Activated effector memory CD4-positive, alpha-beta T cell treated with Interleukin-2 at 50 U/mL for 16 hours (primary cell): ENCODE measurements around the gene TUBGCP6.

Experiments used
- DNase-seq: peaks from one replicate; pipeline ENCODE4 v3.0.0-alpha.2; 2020

Gene TUBGCP6

GRCh38 chr22:50261615-50262459, 17.0 kb upstream of the TUBGCP6 start, which contains the start of gene MAPK12:
Gene MAPK12, minus strand, starts transcription at chr22:50261683. Its CDS starts 174 bp downstream, at chr22:50261509.
- DNase-seq, result no peak

DNA sequence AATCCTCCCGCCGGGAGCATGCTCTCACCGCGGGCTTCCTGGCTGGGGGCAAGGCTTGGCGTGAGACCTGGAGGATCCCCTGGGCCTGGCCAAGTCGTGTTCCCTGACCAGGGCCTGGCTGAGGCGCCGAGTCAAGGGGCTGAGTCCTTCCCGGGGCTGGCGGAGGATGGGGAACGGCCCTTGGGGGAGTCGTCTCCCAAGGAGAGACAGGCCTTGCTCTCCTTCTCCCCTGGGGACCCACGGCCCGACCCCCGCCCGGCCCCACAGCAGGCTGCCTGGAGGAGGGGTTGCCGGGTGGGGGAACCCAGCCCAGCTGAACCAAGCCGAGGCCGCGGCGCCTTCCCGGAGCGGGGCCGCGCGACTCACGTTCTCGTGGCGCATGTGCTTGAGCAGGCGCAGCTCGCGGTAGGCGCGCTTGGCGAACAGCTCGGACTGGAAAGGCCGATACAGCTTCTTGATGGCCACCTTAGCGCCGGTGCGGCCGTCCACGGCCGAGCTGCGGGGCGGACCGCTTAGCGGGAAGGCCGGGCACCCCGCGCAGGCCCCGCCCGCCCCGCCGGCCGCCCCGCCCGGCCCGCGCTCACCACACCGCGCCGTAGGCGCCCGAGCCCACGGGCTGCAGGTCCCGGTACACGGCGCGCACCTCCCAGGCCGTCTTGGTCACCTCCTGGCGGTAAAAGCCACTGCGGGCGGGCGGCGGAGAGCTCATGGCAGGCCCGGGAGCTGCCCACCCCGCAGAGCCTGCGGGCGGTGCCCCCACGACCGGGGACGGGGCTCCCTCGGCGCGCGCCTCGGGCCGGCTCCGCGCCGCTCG, 16.2 kb upstream of the TUBGCP6 start:
- no peak for DNase-seq

- DNase-seq, result no peak
Observed at GRCh38 chr22:50260434-50260800, 15.6 kb upstream of the TUBGCP6 start.

DNA sequence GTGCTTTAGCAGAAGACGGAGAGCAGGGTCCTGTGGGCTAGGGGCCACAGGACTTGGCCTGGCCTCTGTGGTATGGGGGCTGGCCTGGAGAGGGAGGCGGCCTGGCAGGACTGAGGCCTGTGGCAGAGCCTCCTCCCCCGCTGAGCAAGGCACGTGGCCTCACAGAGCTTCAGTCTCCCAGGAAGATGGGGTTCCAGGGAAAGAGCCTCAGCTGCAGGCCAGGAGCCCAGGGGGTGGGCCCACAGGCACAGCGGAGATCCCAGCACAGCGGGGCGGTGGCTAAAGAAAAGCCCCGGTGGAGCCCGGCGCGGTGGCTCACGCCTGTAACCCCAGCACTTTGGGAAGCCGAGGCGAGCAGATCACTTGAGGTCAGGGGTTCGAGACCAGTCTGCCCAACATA, 14.5 kb upstream of the TUBGCP6 start:
- DNase-seq, result no peak

DNA sequence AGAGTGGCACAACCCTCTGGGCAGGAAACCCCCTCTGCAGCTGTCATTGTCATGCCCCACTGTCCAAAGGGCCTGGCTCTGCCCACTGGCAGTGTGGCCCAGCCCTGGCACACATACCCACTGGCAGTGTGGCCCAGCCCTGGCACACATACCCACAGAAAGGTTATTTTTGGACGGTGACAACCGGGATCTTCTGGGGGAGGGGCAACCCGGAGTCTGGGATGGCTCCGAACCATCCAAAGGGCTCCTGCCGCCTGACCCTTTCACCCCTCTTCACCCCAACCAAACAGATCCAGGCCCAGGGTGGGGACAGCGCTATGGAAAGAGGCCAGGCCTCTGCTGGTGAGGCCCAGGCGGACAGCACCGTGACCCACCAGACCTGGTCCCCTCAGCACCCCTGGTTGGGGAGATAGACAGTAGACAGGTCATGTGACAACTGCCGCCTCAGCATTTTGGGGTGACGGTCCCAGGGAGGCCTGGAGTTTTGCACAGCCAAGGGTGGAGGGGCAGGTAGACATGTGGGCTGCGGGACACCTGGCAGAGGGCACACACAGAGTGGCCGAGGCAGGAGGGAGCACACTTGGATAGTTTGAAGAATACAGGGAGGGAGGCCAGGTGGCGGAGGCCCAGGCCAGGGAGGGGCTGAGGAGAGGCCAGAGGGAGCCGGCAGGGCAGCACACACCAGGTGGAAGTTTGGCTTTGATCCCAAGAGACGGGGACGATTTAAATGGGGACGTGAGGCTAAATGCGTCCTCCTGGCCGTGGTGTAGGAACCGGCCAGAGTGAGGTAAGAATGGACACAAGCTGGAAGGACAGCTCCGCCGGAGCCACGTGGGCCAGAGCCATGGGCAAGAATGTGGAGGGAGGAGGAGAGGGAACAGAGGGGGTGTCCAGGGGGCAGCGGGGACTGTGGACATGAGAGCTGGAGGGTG, 13.8 kb upstream of the TUBGCP6 start:
- DNase-seq, result no peak

- no peak for DNase-seq
Observed at GRCh38 chr22:50257451-50258360, 12.9 kb upstream of the TUBGCP6 start.

- no peak for DNase-seq
Observed at GRCh38 chr22:50257041-50257440, 12.2 kb upstream of the TUBGCP6 start.

DNA sequence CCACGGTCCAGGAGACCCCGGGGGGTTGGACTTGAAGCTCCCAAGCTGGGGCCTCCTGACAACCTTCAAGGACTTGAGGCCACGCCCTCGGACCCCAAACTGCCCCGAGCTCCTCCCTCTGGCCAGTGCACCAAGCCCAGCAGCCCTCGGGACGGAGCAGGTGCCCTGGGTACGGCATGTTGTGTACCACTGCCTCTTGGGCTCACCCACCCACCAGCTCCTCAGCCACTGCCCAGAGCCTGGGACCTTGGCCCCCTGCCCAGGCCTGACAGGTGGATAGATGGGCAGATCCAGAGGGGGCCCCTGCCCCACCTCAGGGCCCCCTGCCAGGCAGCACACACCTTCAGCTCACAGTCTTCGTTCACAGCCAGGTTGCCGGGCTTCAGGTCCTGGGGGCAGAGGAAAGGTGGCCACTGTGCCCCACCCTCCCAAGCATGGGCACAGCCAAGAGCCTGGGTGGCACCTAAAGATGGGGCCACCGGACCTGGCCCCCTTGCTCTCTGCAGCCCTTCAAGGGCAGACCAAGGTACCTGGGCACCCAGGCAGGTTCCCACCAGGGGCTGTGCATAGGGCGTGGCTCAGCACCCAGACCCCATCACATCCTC, 11.5 kb upstream of the TUBGCP6 start:
- DNase-seq, result no peak

- DNase-seq, result no peak
Observed at GRCh38 chr22:50255607-50256006, 10.8 kb upstream of the TUBGCP6 start.

DNA sequence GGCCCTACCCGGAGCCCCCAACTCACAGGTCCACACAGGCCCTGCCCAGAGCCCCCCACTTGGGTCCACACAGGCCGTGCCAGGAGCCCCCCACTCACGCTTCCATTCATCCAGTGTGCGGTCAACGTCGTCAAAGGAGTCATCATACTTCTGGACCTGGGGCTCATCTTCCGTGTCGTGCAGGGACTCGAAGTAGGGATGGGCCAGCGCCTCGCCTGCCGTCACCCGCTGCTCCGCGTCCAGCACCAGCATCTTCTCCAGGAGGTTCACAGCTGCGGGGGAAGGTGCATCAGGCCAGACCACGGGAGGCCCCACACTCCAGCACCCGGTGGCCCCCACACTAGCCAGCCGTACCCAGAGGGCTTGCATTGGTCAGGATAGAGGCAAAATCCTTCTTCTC, 10.3 kb upstream of the TUBGCP6 start:
- no peak for DNase-seq

GRCh38 chr22:50253941-50254340, 9.1 kb upstream of the TUBGCP6 start:
- no peak for DNase-seq

GRCh38 chr22:50253046-50253915, 8.5 kb upstream of the TUBGCP6 start:
- DNase-seq, result no peak

DNA sequence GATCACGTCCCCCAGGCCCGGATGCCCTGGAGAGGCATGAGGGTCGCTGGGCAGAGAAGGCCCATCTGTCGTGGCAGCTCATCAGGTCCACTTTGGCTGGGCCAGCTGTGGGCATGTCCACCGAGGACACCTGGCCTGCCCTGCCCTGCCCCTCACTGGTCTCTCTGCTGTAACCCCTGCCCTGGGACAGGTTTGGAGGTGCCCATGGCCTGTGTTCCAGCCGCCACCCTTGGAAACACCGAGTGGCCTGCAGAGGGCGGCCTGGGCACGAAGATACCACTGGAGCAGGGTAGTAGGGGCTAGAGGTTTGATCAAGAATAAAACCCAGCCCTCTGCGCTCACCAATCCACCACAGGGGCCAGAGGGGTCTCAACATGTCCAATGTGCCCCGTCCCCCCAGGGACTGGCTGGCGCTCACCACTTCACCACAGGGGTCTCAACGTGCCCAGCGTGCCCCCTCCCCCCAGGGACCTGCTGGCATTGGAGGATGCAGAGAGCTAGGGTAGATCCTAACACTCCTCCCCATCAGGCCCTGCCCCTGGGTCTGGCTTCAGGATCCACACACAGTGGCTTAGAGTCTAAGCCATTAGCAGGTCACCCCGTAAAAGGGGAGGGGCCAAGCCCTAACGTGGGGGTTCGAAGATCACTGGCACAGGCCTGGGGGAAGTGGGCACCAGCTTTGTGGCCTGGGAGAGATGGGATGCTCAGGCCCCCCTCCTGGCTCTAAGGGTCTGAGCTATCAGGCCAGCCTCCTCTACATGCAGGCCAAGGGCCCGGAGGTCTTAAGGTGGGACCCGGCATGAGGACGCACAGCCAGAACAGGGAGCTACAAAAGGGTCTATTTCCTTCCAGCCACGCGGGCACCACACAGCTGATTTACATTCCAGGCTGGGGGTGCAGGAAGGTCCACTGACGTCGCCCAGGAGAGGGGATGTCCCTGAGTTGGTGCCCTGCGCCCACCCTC, 7.5 kb upstream of the TUBGCP6 start:
- peak; percentile 64 for DNase-seq

- no peak for DNase-seq
Observed at GRCh38 chr22:50251477-50252081, 6.8 kb upstream of the TUBGCP6 start.

DNA sequence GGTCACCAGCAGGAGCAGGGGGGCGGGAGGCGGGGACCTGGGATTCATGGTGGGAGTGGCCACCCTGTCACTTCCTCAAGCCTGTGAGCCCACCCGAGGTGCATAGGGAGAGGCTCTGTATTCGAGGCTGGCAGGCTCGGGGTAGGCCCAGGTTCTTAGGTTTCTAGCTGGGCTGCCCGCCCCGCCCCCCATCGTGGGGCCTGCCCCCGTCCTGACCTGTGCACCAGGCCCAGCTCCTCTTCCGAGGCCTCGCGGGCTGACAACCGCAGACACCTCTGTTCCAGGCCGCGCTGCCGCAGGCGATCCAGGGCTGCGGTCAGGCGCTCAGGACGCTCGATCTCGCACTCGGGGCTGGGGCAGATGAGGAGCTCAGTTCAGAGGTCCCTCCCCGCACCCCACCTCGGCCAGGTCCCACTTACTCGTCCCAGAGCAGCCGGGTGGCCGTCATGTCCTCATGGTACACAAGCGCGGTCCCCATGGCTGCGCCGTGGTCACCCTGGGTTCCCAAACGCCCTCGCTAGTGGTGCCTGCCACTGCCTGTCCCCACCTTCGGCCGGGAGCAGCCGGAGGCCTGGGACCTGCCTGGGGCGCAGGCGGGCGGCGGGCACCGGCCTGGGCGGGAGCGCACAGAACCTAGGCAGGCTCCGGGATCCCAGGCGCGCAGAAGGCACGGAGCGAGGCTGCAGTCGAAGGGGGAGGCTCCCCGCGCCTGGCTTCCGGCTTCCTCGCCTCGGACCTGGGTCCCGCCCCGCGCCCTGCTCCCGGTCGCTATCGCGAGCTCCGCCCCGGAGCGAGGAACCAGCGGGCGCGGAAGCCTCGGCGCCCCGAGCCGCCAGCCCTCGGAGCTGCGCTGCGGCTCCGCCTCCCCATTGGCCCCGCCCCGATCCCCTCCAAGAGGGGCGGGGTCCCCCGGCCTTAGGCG, 6.0 kb upstream of the TUBGCP6 start, which contains the start of gene HDAC10:
Gene HDAC10 (minus strand): TSS at position 711 of the 922 bp plus-strand sequence. CDS start 233 bp downstream, at position 478.
- DNase-seq, result peak; percentile 70

- no peak for DNase-seq
Observed at GRCh38 chr22:50250249-50250554, 5.4 kb upstream of the TUBGCP6 start.
